Activated T-cell treated with anti-CD3 and anti-CD28 coated beads, Interleukin-2, amount 50 U/mL, for 72 hours (primary cell): ENCODE results near the gene TMEFF2. TPM values are rescaled to one million over a fixed set of nuclear protein-coding genes. Genes with fewer than 3 reads are reported as not detected.

Experiments
- ATAC-seq, 2 donors: fragments of 150-1000 bp; cut with Tn5 transposase; replicated peaks in 1 of 2; 2 replicates each; pipeline ENCODE4 v1.10.0; 2021; ENCODE audit warnings: moderate library complexity in 2 of 2, mild to moderate bottlenecking in 1 of 2
- DNase-seq, 2 donors: peaks; one replicate each; pipeline ENCODE4 v3.0.0; 2021 to 2022; ENCODE audit warnings: mixed read lengths in 1 of 2
- H3K27ac Mint-ChIP-seq: one replicate; pipeline ENCODE4 v1.8.0; 2022; ENCODE audit warnings: mild to moderate bottlenecking, moderate library complexity, mixed read lengths
- H3K27me3 Mint-ChIP-seq: one replicate; pipeline ENCODE4 v1.8.0; 2022; ENCODE audit warnings: low read depth, mixed read lengths
- H3K36me3 Mint-ChIP-seq, 2 donors: one replicate each; pipeline ENCODE4 v1.8.0; 2022; ENCODE audit warnings: mixed read lengths in 2 of 2, mild to moderate bottlenecking in 1 of 2; ENCODE audit not compliant: insufficient read depth in 2 of 2
- H3K4me1 Mint-ChIP-seq: one replicate; pipeline ENCODE4 v1.8.0; 2022; ENCODE audit warnings: low read depth, mixed read lengths
- H3K4me3 Mint-ChIP-seq, 2 donors: one replicate each; pipeline ENCODE4 v1.8.0; 2022; ENCODE audit warnings: mild to moderate bottlenecking in 2 of 2, mixed read lengths in 2 of 2, moderate library complexity in 2 of 2
- H3K9me3 Mint-ChIP-seq, 2 donors: one replicate each; pipeline ENCODE4 v1.8.0; 2022; ENCODE audit warnings: mixed read lengths in 2 of 2
- total RNA-seq, 2 donors: library from RNA; stranded (reverse); gene quantifications; one replicate each; pipeline ENCODE4 v1.2.3, GENCODE V29; 2022

TMEFF2 gene
- total RNA-seq, 2 donors from 2014 or later, result not detected

GRCh38 chr2:192007581-192008228 lies 187.0 kb downstream of the TMEFF2 start:
- no peaks in the 10 kb centered on the region for H3K27me3 Mint-ChIP-seq
- DNase-seq (no peak), ATAC-seq (no peak)
- H3K27ac Mint-ChIP-seq, result no peak overlapping the region
- no peaks in the 10 kb centered on the region for H3K4me1 Mint-ChIP-seq
- H3K4me3 Mint-ChIP-seq, result no peak overlapping the region
- no peaks in the 10 kb centered on the region for H3K36me3 Mint-ChIP-seq
- H3K9me3 Mint-ChIP-seq, result no peaks in the 10 kb centered on the region

- ATAC-seq (no peak), DNase-seq (no peak)
- no peaks in the 10 kb centered on the region for H3K27me3 Mint-ChIP-seq
- H3K4me3 Mint-ChIP-seq, result no peak overlapping the region
- H3K4me1 Mint-ChIP-seq, result no peaks in the 10 kb centered on the region
- no peaks in the 10 kb centered on the region for H3K36me3 Mint-ChIP-seq
- H3K27ac Mint-ChIP-seq, result no peak overlapping the region
- no peaks in the 10 kb centered on the region for H3K9me3 Mint-ChIP-seq
These were observed 189.5 kb downstream of the TMEFF2 start for GRCh38 chr2:192005211-192005610.

GRCh38 chr2:192004188-192004963 lies 190.4 kb downstream of the TMEFF2 start:
- DNase-seq (no peak), ATAC-seq (no peak)
- H3K36me3 Mint-ChIP-seq, result no peaks in the 10 kb centered on the region
- no peaks in the 10 kb centered on the region for H3K9me3 Mint-ChIP-seq
- no peak overlapping the region for H3K4me3 Mint-ChIP-seq
- H3K4me1 Mint-ChIP-seq, result no peaks in the 10 kb centered on the region
- no peaks in the 10 kb centered on the region for H3K27me3 Mint-ChIP-seq
- H3K27ac Mint-ChIP-seq, result no peak overlapping the region

- Mint-ChIP-seq H3K4me3 (no peak overlapping the region), H3K9me3 (no peaks in the 10 kb centered on the region), H3K27ac (no peak overlapping the region), H3K36me3 (no peaks in the 10 kb centered on the region), H3K27me3 (no peaks in the 10 kb centered on the region), H3K4me1 (no peaks in the 10 kb centered on the region)
- DNase-seq (no peak), ATAC-seq (no peak)
These were observed 192.3 kb downstream of the TMEFF2 start for GRCh38 chr2:192002418-192002817.

DNA sequence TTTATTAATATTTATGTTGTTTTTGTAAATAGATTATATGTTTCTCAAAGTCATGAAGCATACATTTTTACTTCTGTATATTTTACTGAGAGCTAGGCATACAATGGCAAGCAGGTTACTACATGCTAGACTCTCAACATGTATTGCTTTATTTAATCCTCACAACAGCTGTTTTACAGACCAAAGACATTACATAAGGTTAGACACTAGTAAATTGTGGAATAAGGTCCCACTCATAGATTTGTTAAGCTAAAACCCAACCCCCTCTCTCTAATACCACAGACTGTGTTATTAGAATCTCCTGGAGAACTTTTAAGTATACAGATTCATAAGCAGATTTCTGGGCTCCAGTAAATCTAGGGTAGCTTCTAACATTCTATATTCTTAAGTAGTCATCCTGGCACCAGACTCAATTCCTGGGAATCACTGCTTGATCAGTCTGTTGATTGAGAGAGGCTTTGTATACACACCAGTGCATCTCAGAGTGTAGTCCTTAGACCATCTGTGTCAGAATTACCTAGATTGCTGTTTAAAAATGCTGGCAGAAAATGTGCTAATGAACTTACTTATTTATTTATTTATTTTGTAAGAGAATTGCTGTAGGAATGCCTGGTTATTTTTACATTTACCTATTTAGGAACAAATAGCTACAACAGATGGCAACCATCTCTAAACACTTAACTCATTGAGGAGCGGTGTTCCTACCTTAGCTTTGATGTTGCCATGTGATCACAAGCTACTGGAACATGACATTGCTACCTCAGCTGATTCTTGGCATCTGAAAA lies 194.3 kb downstream of the TMEFF2 start:
- Mint-ChIP-seq H3K4me3 (no peak overlapping the region), H3K27ac (no peak overlapping the region), H3K27me3 (no peaks in the 10 kb centered on the region), H3K36me3 (no peaks in the 10 kb centered on the region), H3K9me3 (no peaks in the 10 kb centered on the region), H3K4me1 (no peaks in the 10 kb centered on the region)
- DNase-seq (no peak), ATAC-seq (no peak)

GRCh38 chr2:191999101-191999841 lies 195.5 kb downstream of the TMEFF2 start:
- DNase-seq, result no peak
- ATAC-seq, result no peak
- Mint-ChIP-seq H3K27ac (no peak overlapping the region), H3K4me3 (no peak overlapping the region), H3K9me3 (no peaks in the 10 kb centered on the region), H3K27me3 (no peaks in the 10 kb centered on the region), H3K36me3 (no peaks in the 10 kb centered on the region), H3K4me1 (no peaks in the 10 kb centered on the region)

DNA sequence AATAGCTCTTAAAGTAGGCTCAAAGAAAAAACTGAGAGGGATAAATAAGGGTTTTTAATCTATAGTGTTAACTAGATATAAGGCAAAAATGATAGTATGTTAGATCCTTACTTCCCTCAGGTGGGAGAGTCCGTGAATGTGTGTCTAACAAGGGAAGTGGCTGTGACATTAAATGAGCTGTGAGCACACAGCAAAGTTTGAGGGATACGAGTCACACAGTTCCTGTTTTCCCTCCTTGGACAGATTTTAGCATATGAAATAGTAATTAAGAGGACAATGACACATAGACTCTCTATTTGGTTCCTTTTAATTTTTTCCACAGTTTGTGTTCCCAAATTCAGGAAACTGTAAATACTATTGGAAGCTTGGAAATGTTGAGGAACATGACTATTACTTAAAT lies 199.4 kb downstream of the TMEFF2 start:
- no peaks in the 10 kb centered on the region for H3K27me3 Mint-ChIP-seq
- no peaks in the 10 kb centered on the region for H3K9me3 Mint-ChIP-seq
- H3K4me3 Mint-ChIP-seq, result no peak overlapping the region
- no peak overlapping the region for H3K27ac Mint-ChIP-seq
- H3K36me3 Mint-ChIP-seq, result no peaks in the 10 kb centered on the region
- DNase-seq (no peak), ATAC-seq (no peak)
- no peaks in the 10 kb centered on the region for H3K4me1 Mint-ChIP-seq

DNA sequence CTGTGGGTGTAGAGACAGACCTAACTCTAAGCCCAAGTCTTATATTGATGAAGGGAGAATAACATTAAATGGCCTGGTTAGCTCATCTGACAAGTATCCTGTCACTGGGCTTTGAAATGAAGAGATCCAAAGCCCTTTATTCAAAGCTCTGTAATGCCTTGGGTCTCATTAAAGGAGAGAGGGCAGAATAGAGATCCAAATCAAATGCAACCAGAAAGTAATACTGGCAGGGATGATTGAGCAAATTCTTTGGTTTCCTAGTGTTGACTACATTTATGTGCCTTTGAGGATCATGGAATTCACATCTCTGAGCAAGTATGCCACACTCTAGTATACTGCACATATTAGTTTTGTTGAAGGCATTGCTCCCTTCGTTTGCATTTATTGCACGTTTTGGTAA lies 200.0 kb downstream of the TMEFF2 start:
- no peak for ATAC-seq
- H3K27ac Mint-ChIP-seq, result no peak overlapping the region
- DNase-seq, result no peak
- no peaks in the 10 kb centered on the region for H3K4me1 Mint-ChIP-seq
- H3K36me3 Mint-ChIP-seq, result no peaks in the 10 kb centered on the region
- H3K4me3 Mint-ChIP-seq, result no peak overlapping the region
- no peaks in the 10 kb centered on the region for H3K9me3 Mint-ChIP-seq
- H3K27me3 Mint-ChIP-seq, result no peaks in the 10 kb centered on the region

DNA sequence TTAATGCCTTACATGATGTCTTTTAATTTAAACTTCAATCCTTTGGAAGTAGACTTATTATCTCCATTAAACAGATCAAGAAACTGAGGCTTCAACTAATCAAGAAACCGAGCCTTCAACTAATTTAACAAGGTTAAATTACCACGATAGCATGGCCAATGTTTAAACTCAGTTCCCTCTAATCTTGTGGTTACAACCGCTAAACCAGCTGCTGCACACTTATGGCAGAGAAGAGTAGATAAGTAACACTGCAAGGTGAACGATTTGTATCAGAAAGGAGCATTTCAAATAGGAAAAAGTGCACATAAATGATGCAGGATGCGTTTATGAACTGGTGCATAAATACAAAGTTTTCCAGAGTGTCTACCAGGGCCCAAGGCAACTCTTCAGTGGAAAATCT lies 203.3 kb downstream of the TMEFF2 start:
- H3K27me3 Mint-ChIP-seq, result no peaks in the 10 kb centered on the region
- no peak overlapping the region for H3K4me3 Mint-ChIP-seq
- DNase-seq, result no peak
- no peaks in the 10 kb centered on the region for H3K36me3 Mint-ChIP-seq
- no peak for ATAC-seq
- no peaks in the 10 kb centered on the region for H3K4me1 Mint-ChIP-seq
- no peaks in the 10 kb centered on the region for H3K9me3 Mint-ChIP-seq
- H3K27ac Mint-ChIP-seq, result no peak overlapping the region

DNA sequence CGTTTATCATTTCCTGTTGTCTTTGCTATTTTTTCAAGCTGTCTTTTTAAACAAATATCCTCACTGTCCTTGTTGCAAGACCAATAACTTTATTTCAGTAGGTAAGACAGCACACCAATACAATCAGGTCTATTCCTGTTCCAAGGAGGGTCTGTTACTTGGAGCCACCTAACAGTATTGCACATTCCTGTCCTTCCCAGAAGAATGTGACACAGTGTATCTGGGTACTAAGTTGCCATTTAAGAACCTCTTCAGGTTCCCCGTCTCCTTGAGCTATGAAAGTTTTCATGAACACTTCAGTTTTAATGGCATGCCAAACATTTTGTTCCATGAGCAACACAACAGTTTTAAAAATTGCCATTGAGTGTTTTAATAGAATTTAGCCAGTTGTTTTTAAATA lies 209.0 kb downstream of the TMEFF2 start:
- Mint-ChIP-seq H3K9me3 (no peaks in the 10 kb centered on the region), H3K4me1 (no peaks in the 10 kb centered on the region), H3K27ac (no peak overlapping the region), H3K36me3 (no peaks in the 10 kb centered on the region), H3K27me3 (peaks cover 5% of the 10 kb centered on the region), H3K4me3 (no peak overlapping the region)
- DNase-seq (no peak), ATAC-seq (no peak)

DNA sequence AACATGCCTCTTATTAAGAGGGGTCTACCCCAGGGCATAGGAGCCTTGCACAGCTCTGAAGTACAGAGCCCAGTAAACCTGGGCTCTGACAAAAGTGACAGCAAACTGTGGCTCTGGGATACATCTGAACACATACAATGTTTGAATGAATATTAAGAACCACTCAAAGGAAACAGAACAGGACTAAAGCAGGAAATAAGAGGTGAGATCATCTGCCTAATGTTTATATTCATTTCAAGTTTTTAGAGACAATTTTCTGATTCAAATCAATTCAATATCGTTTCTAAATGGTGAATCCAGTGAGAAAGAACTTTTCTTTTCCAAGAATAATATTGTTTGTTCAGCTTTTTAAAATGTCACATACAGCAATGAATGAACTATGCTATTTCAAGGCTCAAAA lies 211.1 kb downstream of the TMEFF2 start:
- ATAC-seq (no peak), DNase-seq (no peak)
- Mint-ChIP-seq H3K27ac (no peak overlapping the region), H3K4me3 (no peak overlapping the region), H3K9me3 (no peaks in the 10 kb centered on the region), H3K27me3 (peaks cover 5% of the 10 kb centered on the region), H3K36me3 (no peaks in the 10 kb centered on the region), H3K4me1 (no peaks in the 10 kb centered on the region)

GRCh38 chr2:191983186-191983585 lies 211.5 kb downstream of the TMEFF2 start:
- ATAC-seq, result no peak
- H3K4me1 Mint-ChIP-seq, result no peaks in the 10 kb centered on the region

DNA sequence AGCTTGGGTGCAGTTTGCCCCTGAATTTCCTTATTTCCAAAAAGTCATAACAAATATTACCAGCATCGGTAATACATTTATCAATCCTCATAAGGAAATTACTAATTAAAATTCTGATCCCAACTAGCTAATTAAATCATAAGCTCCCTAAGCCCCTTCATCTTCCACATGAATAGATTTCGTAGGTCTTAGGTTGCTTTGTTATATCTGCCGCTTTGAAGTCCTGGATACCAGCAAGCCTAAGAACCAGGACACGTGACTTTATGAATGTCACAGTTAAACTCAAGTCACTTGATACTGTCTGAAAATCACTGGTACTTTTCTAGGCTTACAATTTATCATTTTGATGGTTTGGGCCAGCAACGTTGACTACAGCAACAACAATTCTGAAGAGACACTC lies 213.0 kb downstream of the TMEFF2 start:
- no peaks in the 10 kb centered on the region for H3K4me1 Mint-ChIP-seq
- DNase-seq (no peak), ATAC-seq (no peak)
- no peaks in the 10 kb centered on the region for H3K36me3 Mint-ChIP-seq
- H3K4me3 Mint-ChIP-seq, result no peak overlapping the region
- H3K9me3 Mint-ChIP-seq, result no peaks in the 10 kb centered on the region
- H3K27ac Mint-ChIP-seq, result no peak overlapping the region
- H3K27me3 Mint-ChIP-seq, result peaks cover 5% of the 10 kb centered on the region

More at GRCh38 chr2:191983186-191983585, 211.5 kb downstream of the TMEFF2 start:
- H3K4me3 Mint-ChIP-seq, result no peak overlapping the region
- H3K27me3 Mint-ChIP-seq, result peaks cover 5% of the 10 kb centered on the region
- no peak for DNase-seq
- no peak overlapping the region for H3K27ac Mint-ChIP-seq
- no peaks in the 10 kb centered on the region for H3K36me3 Mint-ChIP-seq
- no peaks in the 10 kb centered on the region for H3K9me3 Mint-ChIP-seq
